ENCODE measurements around the gene LEMD3.

LEMD3 gene

GRCh38 chr12:65156366-65156841, 13.0 kb upstream of the LEMD3 start:
- peaks cover 16% of the 10 kb centered on the region for H3K4me1 Mint-ChIP-seq
- H3K27ac Mint-ChIP-seq = peak overlapping the region; percentile 66
- peaks cover 4% of the 10 kb centered on the region for H3K27me3 Mint-ChIP-seq
- no peaks in the 10 kb centered on the region for H3K36me3 Mint-ChIP-seq
- H3K9me3 Mint-ChIP-seq = no peaks in the 10 kb centered on the region
- peak overlapping the region; percentile 56 for H3K4me3 Mint-ChIP-seq

GRCh38 chr12:65157091-65157490, 12.3 kb upstream of the LEMD3 start:
- Mint-ChIP-seq H3K4me1 (peaks cover 16% of the 10 kb centered on the region), H3K27me3 (peaks cover 2% of the 10 kb centered on the region), H3K27ac (no peak overlapping the region), H3K4me3 (no peak overlapping the region), H3K9me3 (no peaks in the 10 kb centered on the region), H3K36me3 (no peaks in the 10 kb centered on the region)

- Mint-ChIP-seq H3K36me3 (no peaks in the 10 kb centered on the region), H3K4me3 (no peak overlapping the region), H3K9me3 (no peaks in the 10 kb centered on the region), H3K27ac (no peak overlapping the region), H3K4me1 (no peaks in the 10 kb centered on the region), H3K27me3 (peaks cover 8% of the 10 kb centered on the region)
These were observed 6.8 kb upstream of the LEMD3 start for GRCh38 chr12:65162609-65163008.

- H3K4me3 Mint-ChIP-seq = no peak overlapping the region
- H3K27ac Mint-ChIP-seq = no peak overlapping the region
- H3K36me3 Mint-ChIP-seq = no peaks in the 10 kb centered on the region
- H3K27me3 Mint-ChIP-seq = peaks cover 8% of the 10 kb centered on the region
- no peaks in the 10 kb centered on the region for H3K4me1 Mint-ChIP-seq
- no peaks in the 10 kb centered on the region for H3K9me3 Mint-ChIP-seq
These were observed 5.1 kb upstream of the LEMD3 start for GRCh38 chr12:65164244-65164643.

GRCh38 chr12:65164774-65165173, 4.6 kb upstream of the LEMD3 start:
- no peak overlapping the region for H3K4me3 Mint-ChIP-seq
- peaks cover 8% of the 10 kb centered on the region for H3K27me3 Mint-ChIP-seq
- H3K4me1 Mint-ChIP-seq = no peaks in the 10 kb centered on the region
- H3K27ac Mint-ChIP-seq = no peak overlapping the region
- no peaks in the 10 kb centered on the region for H3K36me3 Mint-ChIP-seq
- H3K9me3 Mint-ChIP-seq = no peaks in the 10 kb centered on the region

- Mint-ChIP-seq H3K27ac (peak overlapping the region; percentile 99), H3K9me3 (no peaks in the 10 kb centered on the region), H3K4me1 (peaks cover 5% of the 10 kb centered on the region), H3K4me3 (peak overlapping the region; percentile 93), H3K27me3 (peaks cover under 1% of the 10 kb centered on the region), H3K36me3 (peaks cover 13% of the 10 kb centered on the region)
These were observed 583 bp upstream of the LEMD3 start for GRCh38 chr12:65168681-65169319.

GRCh38 chr12:65170209-65170881, 962 bp downstream of the LEMD3 start:
- H3K27ac Mint-ChIP-seq = peak overlapping the region; percentile 91
- peak overlapping the region; percentile 93 for H3K4me3 Mint-ChIP-seq
- H3K4me1 Mint-ChIP-seq = peaks cover 5% of the 10 kb centered on the region

GRCh38 chr12:65171073-65171472, 1.7 kb downstream of the LEMD3 start:
- peak overlapping the region; percentile 87 for H3K27ac Mint-ChIP-seq
- H3K9me3 Mint-ChIP-seq = no peaks in the 10 kb centered on the region
- H3K4me3 Mint-ChIP-seq = peak overlapping the region; percentile 93
- H3K4me1 Mint-ChIP-seq = peaks cover 5% of the 10 kb centered on the region
- H3K27me3 Mint-ChIP-seq = no peaks in the 10 kb centered on the region
- peaks cover 13% of the 10 kb centered on the region for H3K36me3 Mint-ChIP-seq

More at GRCh38 chr12:65170209-65170881, 962 bp downstream of the LEMD3 start:
- no peaks in the 10 kb centered on the region for H3K27me3 Mint-ChIP-seq
- no peaks in the 10 kb centered on the region for H3K9me3 Mint-ChIP-seq
- peaks cover 13% of the 10 kb centered on the region for H3K36me3 Mint-ChIP-seq

GRCh38 chr12:65171870-65172269, 2.5 kb downstream of the LEMD3 start:
- H3K27ac Mint-ChIP-seq = peak overlapping the region; percentile 53
- no peaks in the 10 kb centered on the region for H3K9me3 Mint-ChIP-seq
- H3K4me1 Mint-ChIP-seq = peaks cover 5% of the 10 kb centered on the region
- H3K27me3 Mint-ChIP-seq = no peaks in the 10 kb centered on the region
- H3K4me3 Mint-ChIP-seq = peak overlapping the region; percentile 82
- peaks cover 13% of the 10 kb centered on the region for H3K36me3 Mint-ChIP-seq

GRCh38 chr12:65175385-65175784, 6.0 kb downstream of the LEMD3 start:
- Mint-ChIP-seq H3K9me3 (no peaks in the 10 kb centered on the region), H3K4me1 (peaks cover 11% of the 10 kb centered on the region), H3K27ac (no peak overlapping the region), H3K36me3 (peaks cover 13% of the 10 kb centered on the region), H3K27me3 (no peaks in the 10 kb centered on the region), H3K4me3 (no peak overlapping the region)

GRCh38 chr12:65182012-65182739, 12.8 kb downstream of the LEMD3 start:
- peaks cover 68% of the 10 kb centered on the region for H3K4me1 Mint-ChIP-seq
- peaks cover 14% of the 10 kb centered on the region for H3K36me3 Mint-ChIP-seq
- no peaks in the 10 kb centered on the region for H3K9me3 Mint-ChIP-seq
- H3K27ac Mint-ChIP-seq = peak overlapping the region; percentile 76
- peak overlapping the region; percentile 49 for H3K4me3 Mint-ChIP-seq
- no peaks in the 10 kb centered on the region for H3K27me3 Mint-ChIP-seq

- Mint-ChIP-seq H3K27me3 (no peaks in the 10 kb centered on the region), H3K27ac (no peak overlapping the region), H3K4me3 (peak overlapping the region; percentile 52), H3K4me1 (peaks cover 82% of the 10 kb centered on the region), H3K9me3 (no peaks in the 10 kb centered on the region), H3K36me3 (peaks cover 14% of the 10 kb centered on the region)
These were observed 14.9 kb downstream of the LEMD3 start for GRCh38 chr12:65184176-65184857.

- no peak overlapping the region for H3K27ac Mint-ChIP-seq
- peaks cover 14% of the 10 kb centered on the region for H3K36me3 Mint-ChIP-seq
- H3K27me3 Mint-ChIP-seq = no peaks in the 10 kb centered on the region
- peaks cover 86% of the 10 kb centered on the region for H3K4me1 Mint-ChIP-seq
- H3K9me3 Mint-ChIP-seq = no peaks in the 10 kb centered on the region
- no peak overlapping the region for H3K4me3 Mint-ChIP-seq
These were observed 15.5 kb downstream of the LEMD3 start for GRCh38 chr12:65184858-65185229.

- Mint-ChIP-seq H3K4me3 (no peak overlapping the region), H3K9me3 (no peaks in the 10 kb centered on the region), H3K4me1 (peaks cover 87% of the 10 kb centered on the region), H3K27me3 (no peaks in the 10 kb centered on the region), H3K36me3 (peaks cover 17% of the 10 kb centered on the region), H3K27ac (no peak overlapping the region)
These were observed 18.3 kb downstream of the LEMD3 start for GRCh38 chr12:65187665-65188064.

GRCh38 chr12:65188179-65188701, 18.9 kb downstream of the LEMD3 start:
- H3K27ac Mint-ChIP-seq = no peak overlapping the region
- peaks cover 87% of the 10 kb centered on the region for H3K4me1 Mint-ChIP-seq
- H3K9me3 Mint-ChIP-seq = no peaks in the 10 kb centered on the region
- no peaks in the 10 kb centered on the region for H3K27me3 Mint-ChIP-seq
- H3K4me3 Mint-ChIP-seq = no peak overlapping the region
- H3K36me3 Mint-ChIP-seq = peaks cover 17% of the 10 kb centered on the region
